Measurements from ENCODE around the gene FLOT2.
"Not testable (repeated sequence)": the region's sequence is repeated elsewhere in the genome, so short reads cannot be mapped to it uniquely, and the experiment has no call there.

Gene FLOT2

GRCh38 chr17:28916302-28916934 is 18.9 kb upstream of the FLOT2 start:
- peak; percentile 8 to 63 (median 23) for DNase-seq

GRCh38 chr17:28912938-28913333 is 15.4 kb upstream of the FLOT2 start:
- DNase-seq = no peak

GRCh38 chr17:28912281-28912937 is 14.9 kb upstream of the FLOT2 start:
- DNase-seq = no peak

- DNase-seq = no peak
These were observed 14.0 kb upstream of the FLOT2 start for GRCh38 chr17:28911411-28912045.

GRCh38 chr17:28910534-28910933 is 13.0 kb upstream of the FLOT2 start:
- DNase-seq = no peak

- DNase-seq = no peak
These were observed 11.2 kb upstream of the FLOT2 start for GRCh38 chr17:28908640-28909167.

- no peak for DNase-seq
These were observed 10.4 kb upstream of the FLOT2 start for GRCh38 chr17:28907709-28908475.

- DNase-seq = no peak
These were observed 9.3 kb upstream of the FLOT2 start for GRCh38 chr17:28906706-28907438.

- no peak for DNase-seq
These were observed 8.7 kb upstream of the FLOT2 start for GRCh38 chr17:28906276-28906675.

- DNase-seq = no peak
These were observed 7.3 kb upstream of the FLOT2 start for GRCh38 chr17:28904800-28905199.

- DNase-seq = not testable (repeated sequence)
These were observed 6.0 kb upstream of the FLOT2 start for GRCh38 chr17:28903546-28903841.

GRCh38 chr17:28902819-28903545 is 5.4 kb upstream of the FLOT2 start, which contains the start of gene DHRS13:
Gene DHRS13 (minus strand): TSS chr17:28903079. CDS start chr17:28902944, 135 bp downstream.
- peak; percentile 97 for DNase-seq

- DNase-seq = peak; percentile 52 to 96 (median 94)
These were observed 4.6 kb upstream of the FLOT2 start for GRCh38 chr17:28901866-28902818.

GRCh38 chr17:28900986-28901726 is 3.6 kb upstream of the FLOT2 start:
- DNase-seq = no peak

- DNase-seq = no peak
These were observed 1.8 kb upstream of the FLOT2 start for GRCh38 chr17:28899212-28899815.

GRCh38 chr17:28898527-28898955 is 1.0 kb upstream of the FLOT2 start:
- DNase-seq = no peak

GRCh38 chr17:28897769-28898526 is 415 bp upstream of the FLOT2 start:
- DNase-seq = peak in 1 of 3 experiments; percentile 40

- no peak for DNase-seq
These were observed 1.0 kb downstream of the FLOT2 start for GRCh38 chr17:28896491-28896883.

Measured in NCI-H1417 (cell line).